PC-3 (cell line): Measurements from ENCODE around the gene MSTO1. TPM values are rescaled to one million over a fixed set of nuclear protein-coding genes. Genes with fewer than 3 reads are reported as not detected.

Source experiments
- ATAC-seq: fragments of 200-7000 bp; cut with Tn5 transposase; 2 replicates; pipeline ENCODE4 v1.9.1; 2020; ENCODE audit warnings: mild to moderate bottlenecking, moderate library complexity
- BruUV-seq: library from RNA; stranded (reverse); fragments of 400-500 nt; replicated peaks from 2 replicates; lab custom pipeline; 2021; lab: Mats Ljungman, UMichigan
- CTCF ChIA-PET: fragments of 300-600 bp; sonication (Branson Sonifier 250); formaldehyde crosslinking; loops from one replicate; lab custom pipeline; 2022; ENCODE audit warnings: antibody characterized with exemption; lab: Charles Lee
- POLR2A ChIA-PET: fragments of 300-600 bp; sonication (Branson Sonifier 250); formaldehyde crosslinking; loops from one replicate; lab custom pipeline; 2022; ENCODE audit warnings: antibody characterized with exemption; ENCODE audit not compliant: unreplicated experiment; lab: Charles Lee
- DNase-seq: peaks from one replicate; pipeline ENCODE4 v3.0.0-alpha.2; 2015
- H2AFZ ChIP-seq: fragments of 300-600 bp; sonication (generic); 2 replicates; pipeline ENCODE4 v1.6.0; 2016; ENCODE audit warnings: antibody characterized with exemption, low read length
- H3F3A ChIP-seq: fragments of 300-600 bp; sonication (generic); one replicate; pipeline ENCODE4 v1.6.0; 2017; ENCODE audit warnings: antibody characterized with exemption, low read length, control low read depth, mild to moderate bottlenecking; ENCODE audit not compliant: unreplicated experiment
- H3K27ac ChIP-seq: fragments of 300-600 bp; sonication (generic); 2 replicates; pipeline ENCODE4 v1.5.1; 2016; ENCODE audit warnings: mild to moderate bottlenecking, low read length
- H3K27me3 ChIP-seq: fragments of 300-600 bp; sonication (generic); 2 replicates; pipeline ENCODE4 v1.6.1; 2016; ENCODE audit warnings: low read length, mixed read lengths
- H3K36me3 ChIP-seq: fragments of 300-600 bp; sonication (generic); 2 replicates; pipeline ENCODE4 v1.6.1; 2016; ENCODE audit warnings: low read depth, mixed run types, low read length, mixed read lengths
- H3K4me1 ChIP-seq: fragments of 300-600 bp; sonication (generic); 2 replicates; pipeline ENCODE4 v1.5.1; 2016; ENCODE audit warnings: low read length; ENCODE audit not compliant: insufficient read depth
- H3K4me2 ChIP-seq: fragments of 300-600 bp; sonication (generic); 2 replicates; pipeline ENCODE4 v1.6.0; 2016; ENCODE audit warnings: low read length
- H3K4me3 ChIP-seq: fragments of 300-600 bp; sonication (generic); 2 replicates; pipeline ENCODE4 v1.5.1; 2016; ENCODE audit warnings: mild to moderate bottlenecking, low read length, mixed read lengths
- H3K79me2 ChIP-seq: fragments of 300-600 bp; sonication (generic); 2 replicates; pipeline ENCODE4 v1.6.1; 2017; ENCODE audit warnings: low read length, mixed read lengths
- H3K9ac ChIP-seq: fragments of 300-600 bp; sonication (generic); 2 replicates; pipeline ENCODE4 v1.6.0; 2016; ENCODE audit warnings: mild to moderate bottlenecking, low read length
- H3K9me2 ChIP-seq: fragments of 300-600 bp; sonication (generic); replicated peaks from 2 replicates; pipeline ENCODE4 v1.6.1; 2016; ENCODE audit warnings: mixed run types, low read length, mixed read lengths
- H3K9me3 ChIP-seq: fragments of 300-600 bp; sonication (generic); 2 replicates; pipeline ENCODE4 v1.6.1; 2016; ENCODE audit warnings: low read length, mixed read lengths
- H4K20me1 ChIP-seq: fragments of 300-600 bp; sonication (generic); 2 replicates; pipeline ENCODE4 v1.6.1; 2016; ENCODE audit warnings: low read length, mixed read lengths
- CTCF ChIP-seq: fragments of 300-600 bp; sonication (generic); conservative IDR thresholded peaks from 2 replicates; pipeline ENCODE4 v1.5.1; 2017; ENCODE audit warnings: antibody characterized with exemption, low read depth, mild to moderate bottlenecking, low read length
- EZH2 ChIP-seq: fragments of 300-600 bp; sonication (generic); IDR thresholded peaks from one replicate; pipeline ENCODE4 v1.6.1; 2017; ENCODE audit warnings: antibody characterized with exemption, mild to moderate bottlenecking, low read length; ENCODE audit not compliant: unreplicated experiment
- EZH2phosphoT487 ChIP-seq: fragments of 300-600 bp; sonication (generic); IDR thresholded peaks from 2 replicates; pipeline ENCODE4 v1.6.1; 2018; ENCODE audit warnings: mild to moderate bottlenecking, antibody characterized with exemption, low read length, borderline replicate concordance
- intact Hi-C: fragments of 100-400 bp; cut with micrococcal nuclease; formaldehyde crosslinking; loops from 2 replicates; pipeline ENCODE4 v1.9.0; 2023
- total RNA-seq: library from RNA; depleted of rRNA; stranded (reverse); fragments of >200 nt; gene quantifications from 2 replicates; pipeline ENCODE4 v1.2.3, GENCODE V29; 2014

The MSTO1 gene
- total RNA-seq, 1 experiment from 2014 or later = 80.3 TPM

DNA sequence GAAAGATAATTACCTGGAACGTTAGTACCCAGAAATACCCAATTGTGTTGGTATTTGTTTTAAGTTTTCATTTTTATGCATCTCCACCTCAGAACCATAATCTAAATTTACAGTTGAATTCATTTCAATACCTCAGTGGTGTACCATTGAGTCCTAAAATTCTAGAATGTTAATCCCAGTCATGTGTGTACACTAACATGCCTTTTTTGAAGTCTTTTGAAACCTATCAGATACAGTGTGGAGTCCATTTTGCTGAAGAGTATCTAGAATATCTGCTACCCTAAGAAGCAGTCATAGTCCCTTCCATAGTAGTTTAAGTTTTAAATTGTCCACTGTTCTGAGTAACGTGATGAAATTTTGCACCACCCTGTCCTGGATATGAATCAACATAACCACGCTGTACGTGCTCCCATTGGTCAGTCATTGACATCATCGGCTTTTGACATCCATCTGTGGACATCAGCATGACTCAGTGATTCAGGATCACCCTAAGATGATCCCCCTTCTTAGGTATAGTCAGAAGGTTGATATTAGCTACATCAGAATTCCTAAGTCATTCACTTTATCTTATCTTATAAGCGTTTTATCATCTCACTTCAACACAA lies 39.9 kb upstream of the MSTO1 start:
- no peak overlapping the region for H3K27ac ChIP-seq
- H3K4me2 ChIP-seq = no peak overlapping the region
- TF ChIP-seq EZH2phosphoT487 (no peak), CTCF (no peak), EZH2 (no peak)
- no peak for DNase-seq
- peaks cover 10% of the 10 kb centered on the region for H3K4me1 ChIP-seq
- no peaks in the 10 kb centered on the region for H3K9me2 ChIP-seq
- peaks cover 17% of the 10 kb centered on the region; the same call in 1 of the 2 replicates for H3K36me3 ChIP-seq
- H3K9me3 ChIP-seq = no peaks in the 10 kb centered on the region
- POLR2A ChIA-PET = no interaction called here
- no peak overlapping the region for H3K9ac ChIP-seq
- intact Hi-C loops = loop anchor here (10.0 kb wide), 1 partner anchor 585 kb away; the partner anchor contains the start of gene FLAD1
- H3F3A ChIP-seq = no peaks in the 10 kb centered on the region
- H3K27me3 ChIP-seq = no peaks in the 10 kb centered on the region
- CTCF ChIA-PET = no interaction called here
- H2AFZ ChIP-seq = no peak overlapping the region
- no TSS peak for BruUV-seq
- no peak overlapping the region for H3K4me3 ChIP-seq
- no peak for ATAC-seq
- H3K79me2 ChIP-seq = peaks cover 50% of the 10 kb centered on the region
- H4K20me1 ChIP-seq = peaks cover 12% of the 10 kb centered on the region; the same call in 1 of the 2 replicates

- intact Hi-C loops = no loop called here
- peaks cover 10% of the 10 kb centered on the region for H3K4me1 ChIP-seq
- CTCF ChIA-PET = no interaction called here
Observed at GRCh38 chr1:155570593-155570990, 39.4 kb upstream of the MSTO1 start.

More at GRCh38 chr1:155570593-155570990, 39.4 kb upstream of the MSTO1 start:
- Histone ChIP-seq H3K4me3 (no peak overlapping the region), H3K79me2 (peaks cover 45% of the 10 kb centered on the region), H4K20me1 (peaks cover 12% of the 10 kb centered on the region; the same call in 1 of the 2 replicates), H3K4me2 (no peak overlapping the region), H3F3A (no peaks in the 10 kb centered on the region), H3K9me3 (no peaks in the 10 kb centered on the region), H3K9ac (no peak overlapping the region), H3K36me3 (peaks cover 17% of the 10 kb centered on the region; the same call in 1 of the 2 replicates), H3K27me3 (no peaks in the 10 kb centered on the region), H3K9me2 (no peaks in the 10 kb centered on the region), H3K27ac (no peak overlapping the region), H2AFZ (no peak overlapping the region)
- POLR2A ChIA-PET = interaction anchor here (0.5 kb wide), 1 partner anchor 7 kb away, joined by 10 read pairs; no protein-coding TSS in a partner anchor
- BruUV-seq = no TSS peak
- ATAC-seq (no peak), DNase-seq (no peak)
- TF ChIP-seq CTCF (no peak), EZH2phosphoT487 (no peak), EZH2 (no peak)
